GM18951 (cell line): ENCODE results near the gene NDC80.
A peak's percentile ranks its signal among the peaks of the same experiment; 100 is the strongest.

Experiments
- POLR2A ChIP-seq: IDR thresholded peaks from 4 replicates; pipeline ENCODE4 v1.6.1; 2011; ENCODE audit warnings: mild to moderate bottlenecking; ENCODE audit not compliant: insufficient read length, insufficient read depth; ENCODE audit errors: extremely low read depth
- in situ Hi-C: fragments of 300-500 bp; cut with MboI; formaldehyde crosslinking; loops from one replicate; pipeline ENCODE4 v1.12.0; 2022; ENCODE audit warnings: low sequenced_read_pairs, mixed read lengths, inconsistent platforms; ENCODE audit not compliant: unreplicated experiment

Gene NDC80

DNA sequence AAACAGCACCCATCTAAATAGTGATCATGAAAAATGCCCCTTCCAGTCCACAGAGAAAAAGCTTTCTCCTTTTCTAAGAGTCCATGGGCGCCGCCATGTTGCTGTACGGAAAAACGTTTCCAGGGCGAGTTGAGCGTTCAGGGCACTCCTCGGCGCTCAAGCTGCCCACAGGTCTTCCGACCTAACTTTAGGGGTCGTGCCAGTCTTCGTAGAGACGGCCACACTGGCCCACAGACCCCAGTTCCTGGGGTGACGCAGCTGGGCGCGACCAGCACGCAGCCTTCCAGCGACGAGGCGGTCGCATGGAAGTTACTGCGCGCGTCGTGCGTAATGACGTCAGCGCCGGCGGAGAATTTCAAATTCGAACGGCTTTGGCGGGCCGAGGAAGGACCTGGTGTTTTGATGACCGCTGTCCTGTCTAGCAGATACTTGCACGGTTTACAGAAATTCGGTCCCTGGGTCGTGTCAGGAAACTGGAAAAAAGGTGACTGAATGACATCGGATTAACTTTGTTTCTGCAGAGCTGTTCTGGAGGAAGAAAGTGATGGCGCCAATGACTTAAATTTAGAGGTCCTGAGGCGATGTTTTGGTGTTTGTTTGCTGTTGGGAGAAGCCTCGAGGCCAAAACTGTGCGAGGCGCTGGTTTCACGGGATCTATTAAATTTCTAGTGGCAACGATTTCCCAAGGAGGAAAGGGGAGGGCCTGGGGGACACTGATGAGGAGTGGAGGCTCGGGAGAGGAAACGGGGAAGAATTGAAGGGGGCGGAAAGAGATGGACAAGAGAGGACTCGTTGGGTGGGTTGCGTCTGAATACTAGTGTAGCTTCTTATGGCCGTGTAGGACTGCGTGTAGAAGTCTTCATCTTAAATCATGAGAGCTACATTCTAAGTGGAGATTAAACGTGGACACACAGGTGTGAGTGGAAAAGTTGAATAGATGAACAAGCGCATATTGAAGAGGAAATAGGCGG is at the start of gene NDC80, which contains the start of gene METTL4:
NDC80 (plus strand) TSS at position 358 of the 971 bp plus-strand sequence. CDS start 1,429 bp downstream, outside the sequence.
METTL4 (minus strand) TSS at position 306 of the 971 bp plus-strand sequence. CDS start 4,289 bp downstream, outside the sequence.
- peak; percentile 67 for TF ChIP-seq POLR2A
- in situ Hi-C loops: no loop called here

DNA sequence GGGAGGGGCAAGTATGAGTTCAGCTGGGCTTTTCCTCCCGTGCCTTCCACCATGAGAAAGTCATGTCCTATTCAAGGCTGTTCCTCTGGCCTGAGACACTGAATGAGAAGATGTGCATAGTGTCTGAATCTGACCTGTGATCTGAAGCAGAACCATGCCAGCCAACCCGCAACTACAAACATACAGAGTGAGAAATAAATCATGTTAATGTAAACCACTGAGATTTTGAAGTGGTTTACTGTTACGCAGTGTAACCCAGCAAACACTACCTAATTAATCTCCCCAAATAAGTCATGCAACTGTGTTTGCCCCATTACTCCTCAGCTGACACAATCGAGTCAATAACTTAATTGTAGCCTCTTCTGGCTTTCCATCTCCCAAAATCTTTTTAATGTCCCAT is 49.2 kb upstream of the NDC80 start:
- no peak for TF ChIP-seq POLR2A
- in situ Hi-C loops: no loop called here

DNA sequence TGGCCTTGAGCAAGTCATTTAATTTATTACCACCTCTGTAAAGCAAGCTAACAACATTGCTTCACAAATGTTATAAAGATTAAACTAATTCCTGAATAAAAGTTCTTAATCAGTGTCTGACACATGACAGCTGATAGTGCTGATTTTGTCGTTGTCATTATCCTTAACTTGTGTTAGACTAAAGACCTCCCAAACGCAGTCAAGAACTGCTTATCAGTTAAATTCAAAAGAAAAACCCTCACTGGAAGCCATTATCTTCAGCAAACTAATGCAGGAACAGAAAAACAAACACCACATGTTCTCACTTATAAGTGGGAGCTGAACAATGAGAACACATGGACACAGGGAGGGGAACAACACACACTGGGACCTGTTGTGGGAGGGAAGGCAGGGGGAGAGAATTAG is 46.6 kb upstream of the NDC80 start:
- in situ Hi-C loops: loop anchor here (25.0 kb wide), 2 partner anchors 187 to 937 kb away; no protein-coding TSS in a partner anchor

- in situ Hi-C loops: loop anchor here (25.0 kb wide), 2 partner anchors 189 to 939 kb away; no protein-coding TSS in a partner anchor
- TF ChIP-seq POLR2A: no peak
Observed at GRCh38 chr18:2526329-2526728, 45.0 kb upstream of the NDC80 start.

- in situ Hi-C loops: loop anchor here (25.0 kb wide), 2 partner anchors 192 to 942 kb away; no protein-coding TSS in a partner anchor
Observed at GRCh38 chr18:2529154-2529553, 42.2 kb upstream of the NDC80 start.

DNA sequence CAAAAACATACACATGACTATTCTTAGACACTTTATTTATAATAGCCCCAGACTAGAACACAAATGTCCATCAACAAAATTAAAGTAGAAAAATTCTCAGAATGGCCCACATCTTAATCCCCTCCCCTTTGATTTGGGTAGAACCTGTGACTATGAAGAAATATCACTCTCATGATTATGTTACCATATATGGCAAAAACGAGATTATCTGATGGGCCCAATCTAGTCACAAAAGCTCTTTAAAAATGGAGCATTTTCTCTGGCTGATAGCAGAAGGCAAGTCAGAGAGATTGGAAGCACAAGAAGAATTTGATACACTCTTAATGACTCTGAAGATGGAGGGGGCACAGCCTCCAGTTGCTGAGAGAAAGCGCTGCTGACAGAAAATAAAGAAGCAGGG is 39.6 kb upstream of the NDC80 start:
- in situ Hi-C loops: loop anchor here (25.0 kb wide), 2 partner anchors 194 to 944 kb away; no protein-coding TSS in a partner anchor
- no peak for TF ChIP-seq POLR2A

More at GRCh38 chr18:2529154-2529553, 42.2 kb upstream of the NDC80 start:
- no peak for TF ChIP-seq POLR2A

DNA sequence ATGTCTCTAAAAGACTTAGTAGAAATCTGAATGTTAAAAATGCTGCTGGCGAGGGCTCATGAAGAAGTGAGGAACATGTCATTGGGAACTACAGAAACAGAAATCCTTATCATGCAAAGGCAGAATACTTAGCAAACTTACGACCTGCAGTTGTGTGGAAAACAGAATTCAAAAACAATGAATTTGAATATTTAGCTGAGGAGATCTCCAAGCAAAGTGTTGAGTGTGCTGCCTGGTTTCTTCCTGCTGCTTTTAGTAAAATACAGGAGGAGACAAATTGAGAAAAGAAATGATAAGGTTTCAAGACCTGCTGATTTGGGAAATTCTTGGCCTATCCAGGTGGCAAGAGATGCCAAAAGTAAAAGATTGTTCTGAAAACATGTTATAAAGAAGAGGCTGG is 38.6 kb upstream of the NDC80 start:
- in situ Hi-C loops: loop anchor here (25.0 kb wide), 2 partner anchors 195 to 945 kb away; no protein-coding TSS in a partner anchor
- no peak for TF ChIP-seq POLR2A

DNA sequence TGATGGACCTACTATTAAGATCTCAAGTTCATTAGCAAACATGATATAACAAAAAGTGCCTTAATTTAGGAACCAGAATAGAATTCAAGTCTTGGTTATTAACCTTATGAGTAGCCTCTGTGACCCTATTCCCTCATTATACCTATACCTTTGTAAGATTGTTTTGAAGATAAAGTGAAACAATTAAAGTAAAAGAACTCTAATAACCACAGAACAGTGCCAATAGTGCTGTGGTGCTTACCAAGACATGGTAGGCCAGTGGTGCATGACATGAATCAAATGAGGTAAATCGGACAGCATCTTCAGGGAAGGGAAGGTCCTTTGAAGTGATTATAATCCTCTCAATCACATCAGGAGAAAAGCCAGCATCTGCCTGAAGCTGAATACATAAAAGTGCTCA is 36.5 kb upstream of the NDC80 start:
- in situ Hi-C loops: loop anchor here (25.0 kb wide), 2 partner anchors 198 to 948 kb away; no protein-coding TSS in a partner anchor
- TF ChIP-seq POLR2A: no peak

DNA sequence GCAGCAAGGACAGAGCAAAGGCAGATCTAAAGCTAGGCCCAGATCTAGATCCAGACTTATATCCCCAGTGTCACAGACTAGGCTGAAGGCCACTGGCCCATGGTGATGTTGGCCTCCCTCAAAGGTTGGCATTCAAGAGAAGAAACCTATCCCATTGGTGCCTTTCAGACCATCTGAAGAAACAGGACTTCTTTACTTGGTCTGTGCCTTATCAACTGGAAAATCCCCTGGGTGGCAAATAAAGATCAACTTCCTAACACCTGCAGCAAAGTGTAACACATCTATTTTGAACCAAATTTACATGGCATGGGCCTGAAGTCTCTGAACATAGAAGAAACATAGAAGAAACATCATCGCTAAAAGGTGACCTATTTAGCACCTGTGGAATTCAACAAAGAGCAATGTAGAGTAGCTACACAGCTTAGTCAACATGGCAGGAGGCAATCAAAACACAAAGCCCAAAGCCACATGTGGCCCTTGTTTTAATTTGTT is 35.9 kb upstream of the NDC80 start:
- no peak for TF ChIP-seq POLR2A

DNA sequence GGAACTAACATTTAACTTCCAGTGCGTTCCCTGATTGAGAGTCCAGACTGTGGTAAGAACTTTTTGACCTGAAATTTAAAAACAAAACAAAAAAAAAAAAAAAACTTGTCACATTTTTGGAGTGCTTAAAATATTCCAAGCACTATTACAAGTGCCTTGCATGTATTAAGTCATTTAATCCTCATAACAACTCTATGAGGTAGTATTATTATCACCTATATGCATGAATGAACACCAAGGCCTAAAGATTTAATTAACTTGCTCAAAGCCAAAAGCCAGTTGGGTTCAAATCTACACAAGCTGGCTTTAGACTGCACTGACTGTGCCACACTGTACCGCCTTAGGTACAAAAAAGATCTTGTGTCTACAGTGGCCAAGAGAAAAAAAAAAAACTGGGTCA is 35.3 kb upstream of the NDC80 start:
- in situ Hi-C loops: loop anchor here (25.0 kb wide), 2 partner anchors 199 to 949 kb away; no protein-coding TSS in a partner anchor
- TF ChIP-seq POLR2A: no peak

More for the DNA sequence above, 35.9 kb upstream of the NDC80 start:
- in situ Hi-C loops: loop anchor here (25.0 kb wide), 2 partner anchors 198 to 948 kb away; no protein-coding TSS in a partner anchor

DNA sequence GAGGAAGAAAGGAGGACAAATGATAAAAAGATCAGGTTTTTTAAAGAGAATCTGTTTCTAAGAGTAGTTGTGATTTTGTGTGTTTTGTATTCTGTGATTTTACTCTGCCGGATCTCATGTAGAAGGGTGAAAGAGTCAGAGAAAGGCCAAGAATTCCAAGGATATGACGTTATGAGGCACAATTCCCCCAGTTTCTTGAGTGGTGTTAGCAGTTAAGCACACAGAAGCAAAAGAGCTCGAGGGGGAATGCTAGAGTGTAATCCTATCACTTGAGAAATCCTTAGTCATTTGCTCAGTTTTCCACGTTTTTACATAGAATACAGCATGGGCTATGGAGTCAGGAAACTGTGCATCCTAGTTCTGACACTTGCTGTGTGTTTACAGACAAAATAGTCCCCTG is 34.9 kb upstream of the NDC80 start:
- no peak for TF ChIP-seq POLR2A
- in situ Hi-C loops: loop anchor here (25.0 kb wide), 2 partner anchors 199 to 949 kb away; no protein-coding TSS in a partner anchor

DNA sequence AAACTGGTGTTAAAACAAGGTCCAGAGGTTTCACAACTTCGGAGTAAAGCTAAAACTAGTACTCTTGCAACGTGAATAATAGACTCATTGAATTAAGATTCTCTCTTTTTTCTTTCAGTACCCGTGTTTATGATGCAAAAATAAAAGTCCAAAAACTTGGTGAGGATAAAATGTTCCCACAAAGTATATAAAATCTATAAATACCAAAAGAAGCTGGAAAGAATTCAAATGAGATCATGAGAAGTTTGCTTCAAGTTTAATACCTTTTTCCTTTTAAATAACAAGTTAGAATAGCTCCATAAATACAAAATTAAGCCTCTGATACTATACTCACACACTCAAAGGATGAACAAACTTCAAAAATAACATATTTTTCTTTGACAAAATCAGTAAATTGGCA is 34.1 kb upstream of the NDC80 start:
- in situ Hi-C loops: loop anchor here (25.0 kb wide), 2 partner anchors 200 to 950 kb away; no protein-coding TSS in a partner anchor

DNA sequence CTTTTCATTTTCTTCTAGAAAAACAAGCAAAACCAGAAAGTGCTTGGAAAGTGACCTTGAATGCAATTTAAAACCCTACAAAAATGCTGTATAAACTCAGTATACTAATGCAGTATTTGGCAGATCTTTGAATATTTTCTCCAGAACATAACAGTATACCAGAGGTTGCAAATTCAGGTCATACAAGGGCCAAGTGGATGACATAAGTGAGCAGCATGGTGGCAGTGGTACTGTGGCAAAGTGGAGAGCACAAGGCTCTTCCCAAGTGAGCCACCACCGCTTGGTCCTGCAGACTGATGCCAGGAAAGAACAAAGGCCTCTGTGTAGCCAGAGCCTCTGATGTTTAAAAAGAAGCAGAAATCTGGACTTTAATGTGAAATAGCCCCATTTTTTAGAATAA is 33.1 kb upstream of the NDC80 start:
- TF ChIP-seq POLR2A: no peak
- in situ Hi-C loops: loop anchor here (25.0 kb wide), 2 partner anchors 201 to 951 kb away; no protein-coding TSS in a partner anchor

More for the DNA sequence above, 34.1 kb upstream of the NDC80 start:
- TF ChIP-seq POLR2A: no peak
